K562 (cell line): ENCODE data around the gene POLR3GL. TPM values are rescaled to one million over a fixed set of nuclear protein-coding genes. Genes with fewer than 3 reads are reported as not detected.

Experiments
- ARHGAP35 ChIP-seq: fragments of 450-650 bp; IDR thresholded peaks from 2 replicates; pipeline ENCODE4 v1.6.1; 2018; ENCODE audit not compliant: partially characterized antibody
- BHLHE40 ChIP-seq: IDR thresholded peaks from 2 replicates; pipeline ENCODE4 v1.6.1; 2011; ENCODE audit warnings: low read length, improper control_type of control experiment
- C11orf30 ChIP-seq: fragments of 450-650 bp; IDR thresholded peaks from 2 replicates; pipeline ENCODE4 v1.6.1; 2016; ENCODE audit warnings: low read depth, mild to moderate bottlenecking
- CREB1 ChIP-seq, 2 experiments: sonication (generic) in 1 of 2; formaldehyde crosslinking in 1 of 2; IDR thresholded peaks; 2 replicates each; pipeline versions ENCODE4 v1.6.1 to v1.8.0; 2012 to 2022; ENCODE audit warnings: inconsistent platforms in 1 of 2, mild to moderate bottlenecking in 1 of 2, missing genetic modification reagents in 1 of 2, moderate library complexity in 1 of 2
- DACH1 ChIP-seq: fragments of 450-650 bp; IDR thresholded peaks from 2 replicates; pipeline ENCODE4 v1.6.1; 2018; ENCODE audit not compliant: partially characterized antibody
- DMBX1 ChIP-seq: fragments of 250-450 bp; sonication (Bioruptor Pico); IDR thresholded peaks from 2 replicates; pipeline ENCODE4 v1.8.0; 2022; ENCODE audit warnings: inconsistent platforms, mild to moderate bottlenecking, moderate library complexity, borderline replicate concordance
- ELF1 ChIP-seq: fragments of 200-800 bp; sonication (Bioruptor generic); IDR thresholded peaks from 2 replicates; pipeline ENCODE4 v1.6.1; 2016; ENCODE audit warnings: missing genetic modification characterization, missing compliant biosample characterization
- GATAD2A ChIP-seq: fragments of 450-650 bp; IDR thresholded peaks from 2 replicates; pipeline ENCODE4 v1.6.1; 2017
- GTF2E2 ChIP-seq: fragments of 200-800 bp; sonication (Bioruptor generic); IDR thresholded peaks from 2 replicates; pipeline ENCODE4 v1.6.1; 2016; ENCODE audit warnings: missing genetic modification characterization, missing compliant biosample characterization
- JUN ChIP-seq, 2 experiments: sonication (generic) in 1 of 2; formaldehyde crosslinking in 1 of 2; IDR thresholded peaks; 2 replicates each; pipeline versions ENCODE4 v1.6.1 to v1.8.0; 2012 to 2022; ENCODE audit warnings: borderline replicate concordance in 2 of 2, mild to moderate bottlenecking in 2 of 2, improper control_type of control experiment in 1 of 2, low read depth in 1 of 2, low read length in 1 of 2, missing genetic modification reagents in 1 of 2
- NBN ChIP-seq: fragments of 450-650 bp; IDR thresholded peaks from 2 replicates; pipeline ENCODE4 v1.6.1; 2016; ENCODE audit warnings: low read depth, mild to moderate bottlenecking
- PKNOX1 ChIP-seq: fragments of 450-650 bp; IDR thresholded peaks from 2 replicates; pipeline ENCODE4 v1.6.1; 2016
- PTTG1 ChIP-seq: fragments of 450-650 bp; IDR thresholded peaks from 2 replicates; pipeline ENCODE4 v1.6.1; 2016; ENCODE audit warnings: low read depth, mild to moderate bottlenecking, missing genetic modification characterization, missing compliant biosample characterization
- SAP30 ChIP-seq: fragments of 200-600 bp; sonication (generic); IDR thresholded peaks from 2 replicates; pipeline ENCODE4 v1.6.1; 2012; ENCODE audit warnings: borderline replicate concordance, low read depth, mild to moderate bottlenecking, moderate library complexity, low read length, control low read depth, inconsistent platforms; ENCODE audit not compliant: insufficient read depth, poor library complexity, severe bottlenecking
- TAF1 ChIP-seq: IDR thresholded peaks from 2 replicates; pipeline ENCODE4 v1.6.1; 2011; ENCODE audit warnings: mild to moderate bottlenecking, low read length, moderate library complexity; ENCODE audit not compliant: insufficient read depth, control insufficient read depth, severe bottlenecking; ENCODE audit errors: extremely low read depth
- TEAD2 ChIP-seq: fragments of 450-650 bp; IDR thresholded peaks from 2 replicates; pipeline ENCODE4 v1.6.1; 2016; ENCODE audit warnings: missing genetic modification characterization, control low read depth, missing compliant biosample characterization
- TEAD4 ChIP-seq, 2 experiments: sonication (generic) in 1 of 2; formaldehyde crosslinking in 1 of 2; IDR thresholded peaks; 2 replicates each; pipeline versions ENCODE4 v1.6.1 to v1.8.0; 2012 to 2022; ENCODE audit warnings: borderline replicate concordance in 1 of 2, inconsistent platforms in 1 of 2, low read length in 1 of 2, mild to moderate bottlenecking in 1 of 2, missing genetic modification reagents in 1 of 2
- TRIM24 ChIP-seq, 2 experiments: fragments of 450-650 bp; IDR thresholded peaks; 2 replicates each; pipeline ENCODE4 v1.6.1; 2016
- TRIM28 ChIP-seq: fragments of 450-650 bp; IDR thresholded peaks from 2 replicates; pipeline ENCODE4 v1.6.1; 2017
- ZBTB26 ChIP-seq: fragments of 450-650 bp; formaldehyde crosslinking; IDR thresholded peaks from 2 replicates; pipeline ENCODE4 v1.4.0; 2022; ENCODE audit warnings: missing genetic modification characterization
- ZNF12 ChIP-seq: sonication (generic); formaldehyde crosslinking; IDR thresholded peaks from 2 replicates; pipeline ENCODE4 v1.4.0; 2020; ENCODE audit warnings: mild to moderate bottlenecking, missing genetic modification reagents
- ZNF24 ChIP-seq: fragments of 450-650 bp; IDR thresholded peaks from 2 replicates; pipeline ENCODE4 v1.6.1; 2016
- ZNF263 ChIP-seq: sonication (generic); formaldehyde crosslinking; IDR thresholded peaks from 2 replicates; pipeline ENCODE4 v1.8.0; 2022; ENCODE audit warnings: mild to moderate bottlenecking, missing genetic modification reagents, borderline replicate concordance
- ZNF583 ChIP-seq: fragments of 250-450 bp; sonication (Bioruptor Pico); IDR thresholded peaks from 2 replicates; pipeline ENCODE4 v1.4.0; 2020
- ZNF668 ChIP-seq: fragments of 250-450 bp; sonication (Bioruptor Pico); IDR thresholded peaks from 2 replicates; pipeline ENCODE4 v1.8.0; 2022; ENCODE audit warnings: mild to moderate bottlenecking, inconsistent platforms
- ZNF764 ChIP-seq: fragments of 250-450 bp; sonication (Bioruptor Pico); IDR thresholded peaks from 2 replicates; pipeline ENCODE4 v1.4.0; 2020; ENCODE audit warnings: low read depth, mild to moderate bottlenecking, moderate library complexity
- polyA plus RNA-seq, 8 experiments: library from polyadenylated mRNA; depleted of rRNA in 4 of 8; stranded (reverse) in 5 of 8; unstranded in 3 of 8; fragments of >200 nt; fragmentation: Nextera tagmentation in 2 of 8; fragmentation: Illumina TruSeq in 1 of 8; extraction: Ambion mirVana in 2 of 8; extraction: Trizol in 1 of 8; gene quantifications; 2 replicates each; pipeline versions ENCODE4 v1.2.1 to v1.2.3, GENCODE V29; 2011 to 2014; ENCODE audit warnings: inconsistent platforms in 1 of 8, missing spikeins in 1 of 8
- total RNA-seq, 7 experiments: library from RNA; depleted of rRNA in 6 of 7; stranded (reverse); fragments of >200 nt in 6 of 7; fragmentation: Illumina TruSeq in 2 of 7; extraction: Trizol in 2 of 7; gene quantifications; 2 replicates each; pipeline versions ENCODE4 v1.2.1 to v1.2.3, GENCODE V29; 2011 to 2021; ENCODE audit warnings: low replicate concordance in 1 of 7

Gene POLR3GL
- total and polyA plus RNA-seq, 9 of the 15 experiments (the other 6 are each of a cell fraction or from before 2014, with no cell fraction given), result 14.6 to 48.4 (median 38.2) TPM

- TF ChIP-seq ARHGAP35 (no peak), PTTG1 (0 out of 2 replicates have a peak, but pooled peaks have one; percentile 46), TAF1 (peak; percentile 5), ZNF583 (0 out of 2 replicates have a peak, but pooled peaks have one; percentile 63), ZNF263 (peak; percentile 36; the same call in 1 of the 2 replicates), JUN (IDR thresholded peaks at IDR 0.05; ENCODE audit: borderline replicate concordance, low read depth, low read length) (peak; percentile 98), JUN (CRISPR knock-in tag; IDR thresholded peaks at IDR 0.05; ENCODE audit: borderline replicate concordance) (peak; percentile 85; the same call in 1 of the 2 replicates), NBN (peak; percentile 75; the same call in 1 of the 2 replicates), SAP30 (peak; percentile 57), ZNF764 (CRISPR knock-in tag) (no peak), CREB1 (IDR thresholded peaks at IDR 0.05) (no peak), CREB1 (CRISPR knock-in tag; IDR thresholded peaks at IDR 0.05) (peak; percentile 55; the same call in 1 of the 2 replicates), GTF2E2 (no peak; the same call in 1 of the 2 replicates), TEAD2 (tag) (0 out of 2 replicates have a peak, but pooled peaks have one; percentile 16), ZNF24 (no peak; the same call in 1 of the 2 replicates), ZBTB26 (CRISPR knock-in tag) (peak; percentile 62; the same call in 1 of the 2 replicates), ZNF668 (CRISPR knock-in tag) (peak; percentile 67; the same call in 1 of the 2 replicates), PKNOX1 (peak; percentile 78), DMBX1 (CRISPR knock-in tag) (peak; percentile 78; the same call in 1 of the 2 replicates), DACH1 (peak; percentile 79), ELF1 (tag) (peak; percentile 97), TEAD4 (IDR thresholded peaks at IDR 0.05; ENCODE audit: low read length) (peak; percentile 44), TEAD4 (CRISPR knock-in tag; IDR thresholded peaks at IDR 0.05; ENCODE audit: borderline replicate concordance) (no peak), TRIM28 (peak; percentile 18; the same call in 1 of the 2 replicates), BHLHE40 (peak; percentile 67), TRIM24 (IDR thresholded peaks at IDR 0.05) (peak; percentile 42 to 79; a peak in 3 of 4 replicates), C11orf30 (peak; percentile 12), ZNF12 (no peak; the same call in 1 of the 2 replicates), GATAD2A (peak; percentile 63; the same call in 1 of the 2 replicates)
Measured at GRCh38 chr1:145978854-145979745, 14.6 kb downstream of the POLR3GL start (continued).
